Glomerular visceral epithelial cell (primary cell): ENCODE data around the gene FAM53B.

Experiments used
- DNase-seq: peaks from one replicate; pipeline ENCODE4 v3.0.0-alpha.2; 2016; ENCODE audit errors: extremely low spot score

The FAM53B gene

GRCh38 chr10:124646483-124647352 lies 97.5 kb downstream of the FAM53B start:
- DNase-seq = peak; percentile 35

- DNase-seq = no peak
These were observed 98.6 kb downstream of the FAM53B start for GRCh38 chr10:124645467-124646095.

- DNase-seq = no peak
These were observed 99.3 kb downstream of the FAM53B start for GRCh38 chr10:124644771-124645415.

GRCh38 chr10:124644236-124644635 lies 99.9 kb downstream of the FAM53B start:
- DNase-seq = no peak

GRCh38 chr10:124643330-124644009 lies 100.7 kb downstream of the FAM53B start:
- no peak for DNase-seq

GRCh38 chr10:124642088-124642710 lies 102.0 kb downstream of the FAM53B start:
- no peak for DNase-seq

- DNase-seq = no peak
These were observed 102.7 kb downstream of the FAM53B start for GRCh38 chr10:124641282-124642087.

GRCh38 chr10:124640538-124641231 lies 103.5 kb downstream of the FAM53B start:
- no peak for DNase-seq

GRCh38 chr10:124640056-124640455 lies 104.1 kb downstream of the FAM53B start:
- DNase-seq = no peak

GRCh38 chr10:124639646-124640045 lies 104.5 kb downstream of the FAM53B start:
- no peak for DNase-seq

GRCh38 chr10:124639206-124639605 lies 105.0 kb downstream of the FAM53B start:
- no peak for DNase-seq

GRCh38 chr10:124637746-124638145 lies 106.4 kb downstream of the FAM53B start:
- DNase-seq = no peak

GRCh38 chr10:124637091-124637700 lies 107.0 kb downstream of the FAM53B start:
- no peak for DNase-seq

GRCh38 chr10:124636271-124636995 lies 107.7 kb downstream of the FAM53B start:
- DNase-seq = no peak

- no peak for DNase-seq
These were observed 111.6 kb downstream of the FAM53B start for GRCh38 chr10:124632566-124632965.

GRCh38 chr10:124632064-124632531 lies 112.1 kb downstream of the FAM53B start:
- DNase-seq = no peak

- DNase-seq = no peak
These were observed 113.6 kb downstream of the FAM53B start for GRCh38 chr10:124630551-124630950.

GRCh38 chr10:124629842-124630241 lies 114.3 kb downstream of the FAM53B start:
- no peak for DNase-seq

- no peak for DNase-seq
These were observed 114.8 kb downstream of the FAM53B start for GRCh38 chr10:124629415-124629814.
